GM19395 (cell line): ENCODE data around the gene AMT.

Source experiments
- ATAC-seq: cut with Tn5 transposase; IDR thresholded peaks from one replicate; pipeline ENCODE4 v1.9.1; 2021; ENCODE audit warnings: mild to moderate bottlenecking, moderate library complexity; ENCODE audit not compliant: unreplicated experiment

AMT gene

DNA sequence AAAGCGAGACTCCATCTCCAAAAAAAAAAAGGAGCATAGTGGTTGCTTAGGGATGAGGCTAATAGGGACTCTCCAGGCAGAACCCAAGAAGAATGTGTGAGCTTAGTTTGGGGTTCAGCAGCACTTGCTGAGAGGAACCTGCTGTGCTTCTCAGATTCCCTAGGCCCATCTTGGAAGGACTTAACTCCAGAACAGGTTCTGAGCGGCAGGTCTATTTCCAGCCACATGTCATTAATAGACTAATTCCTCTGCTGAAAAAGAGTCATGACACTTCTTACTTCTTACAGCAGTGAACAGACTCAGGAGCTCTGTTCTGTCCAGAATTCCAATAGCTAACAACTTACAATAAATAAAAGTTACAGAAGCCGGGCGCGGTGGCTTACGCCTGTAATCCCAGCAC, 33.0 kb downstream of the AMT start:
- ATAC-seq, result no peak

DNA sequence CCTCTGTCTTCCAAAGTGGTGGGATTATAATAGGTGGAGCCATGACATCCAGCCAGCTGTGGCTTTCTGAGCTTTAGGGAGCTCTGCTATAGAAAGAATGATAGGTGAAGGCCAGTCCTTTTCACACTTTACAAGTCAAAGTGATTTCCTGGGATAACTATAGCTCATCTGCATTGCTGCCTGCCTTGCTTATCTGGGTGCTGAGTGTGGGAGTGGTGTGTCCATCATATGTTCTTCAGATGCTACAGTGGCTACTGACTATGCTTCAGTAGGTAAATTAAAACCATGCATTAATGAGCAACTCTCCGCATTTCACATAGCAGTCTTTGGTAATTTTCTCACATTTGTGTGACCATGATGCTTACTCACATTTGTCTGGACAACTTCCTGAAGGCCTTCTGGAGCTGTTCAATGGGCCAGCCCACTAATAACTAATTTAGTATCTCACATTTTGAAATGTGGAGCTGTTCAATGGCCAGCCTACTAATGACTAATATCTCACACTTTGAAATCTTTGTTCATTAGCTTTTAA, 33.9 kb downstream of the AMT start:
- ATAC-seq, result no peak

DNA sequence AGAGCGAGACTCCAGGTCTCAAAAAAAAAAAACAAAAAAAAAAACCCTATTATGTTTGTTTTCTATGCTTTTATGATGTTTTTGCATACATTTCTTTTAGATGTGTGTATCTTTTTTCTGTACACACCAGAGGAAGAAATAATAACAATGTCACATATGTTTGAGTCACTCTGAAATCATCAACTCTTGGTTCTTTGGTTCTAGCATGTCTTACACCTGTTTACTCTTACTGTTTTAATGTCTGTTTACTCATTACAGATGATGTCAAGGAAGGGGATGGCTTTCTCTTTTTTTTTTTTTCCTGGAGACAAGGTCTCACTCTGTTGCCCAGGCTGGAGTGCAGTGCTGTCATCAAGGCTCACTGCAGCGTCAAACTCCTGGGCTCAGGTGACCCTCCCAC, 34.6 kb downstream of the AMT start:
- ATAC-seq, result no peak

DNA sequence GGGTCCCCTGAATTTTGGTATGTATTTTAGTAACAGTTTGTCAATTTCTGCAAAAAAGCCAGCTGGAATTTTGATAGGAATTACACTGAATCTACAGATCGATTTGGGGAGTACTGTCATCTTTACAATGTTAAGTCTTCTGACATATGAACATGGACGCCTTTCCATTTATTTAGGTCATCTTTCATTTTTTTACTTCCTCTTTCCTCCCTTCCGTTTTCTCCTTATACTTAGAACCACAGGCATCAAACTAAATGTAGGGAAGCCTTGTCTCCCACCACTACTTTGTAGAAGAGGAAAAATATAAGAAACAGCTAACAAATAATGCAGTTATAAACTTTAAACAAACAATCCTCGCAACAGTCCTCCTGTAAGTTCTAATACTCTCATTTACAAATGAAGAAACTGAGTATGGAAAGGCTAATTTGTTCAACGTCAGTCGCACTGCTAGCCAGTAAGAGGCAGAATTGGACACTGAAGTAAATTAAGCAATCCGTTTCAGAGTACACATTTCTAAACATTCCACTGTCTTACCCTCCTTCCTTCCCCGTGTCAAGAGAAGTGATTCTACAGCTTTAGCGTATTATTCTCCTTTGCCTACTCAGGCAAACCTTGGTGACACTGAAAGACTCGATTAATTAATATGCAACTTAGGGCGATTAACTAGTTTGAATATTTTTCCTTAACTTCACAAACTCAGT, 36.1 kb downstream of the AMT start:
- no peak for ATAC-seq

DNA sequence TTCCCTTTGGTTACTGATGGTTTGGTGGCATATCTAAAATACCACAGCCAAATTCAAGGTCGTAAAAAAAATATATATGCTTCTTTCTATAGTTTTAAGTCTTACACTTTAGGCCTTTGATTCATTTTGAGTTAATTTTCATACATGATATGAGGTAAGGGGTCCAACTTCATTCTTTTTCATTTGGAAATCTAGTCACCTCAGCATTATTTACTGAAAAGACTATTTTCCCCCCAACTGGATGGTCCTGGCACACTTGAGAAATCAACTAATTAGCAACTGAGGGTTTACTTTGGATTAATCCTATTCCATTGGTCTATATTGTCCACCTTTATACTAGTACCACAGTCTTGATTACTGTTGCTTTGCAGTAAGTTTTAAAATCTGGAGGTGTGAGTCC, 36.7 kb downstream of the AMT start:
- ATAC-seq, result no peak

DNA sequence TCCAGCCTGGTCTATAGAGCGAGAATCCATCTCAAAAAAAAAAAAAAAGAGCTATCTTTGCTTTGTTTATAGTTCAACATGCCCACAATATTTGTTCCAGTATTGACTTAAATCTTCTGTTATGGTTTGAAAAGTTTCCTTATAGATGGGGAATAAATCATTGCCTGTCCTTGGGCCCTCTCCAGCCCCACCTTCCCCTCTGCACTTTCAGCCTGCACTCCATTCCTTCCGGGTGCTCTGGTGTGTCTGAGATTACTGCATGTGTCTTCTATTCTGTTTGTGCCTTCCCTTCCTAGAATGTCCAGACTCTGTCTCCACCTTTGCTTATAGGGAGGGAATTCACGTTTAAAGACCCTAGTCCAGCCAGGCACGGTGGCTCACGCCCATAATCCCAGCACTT, 38.9 kb downstream of the AMT start:
- no peak for ATAC-seq

DNA sequence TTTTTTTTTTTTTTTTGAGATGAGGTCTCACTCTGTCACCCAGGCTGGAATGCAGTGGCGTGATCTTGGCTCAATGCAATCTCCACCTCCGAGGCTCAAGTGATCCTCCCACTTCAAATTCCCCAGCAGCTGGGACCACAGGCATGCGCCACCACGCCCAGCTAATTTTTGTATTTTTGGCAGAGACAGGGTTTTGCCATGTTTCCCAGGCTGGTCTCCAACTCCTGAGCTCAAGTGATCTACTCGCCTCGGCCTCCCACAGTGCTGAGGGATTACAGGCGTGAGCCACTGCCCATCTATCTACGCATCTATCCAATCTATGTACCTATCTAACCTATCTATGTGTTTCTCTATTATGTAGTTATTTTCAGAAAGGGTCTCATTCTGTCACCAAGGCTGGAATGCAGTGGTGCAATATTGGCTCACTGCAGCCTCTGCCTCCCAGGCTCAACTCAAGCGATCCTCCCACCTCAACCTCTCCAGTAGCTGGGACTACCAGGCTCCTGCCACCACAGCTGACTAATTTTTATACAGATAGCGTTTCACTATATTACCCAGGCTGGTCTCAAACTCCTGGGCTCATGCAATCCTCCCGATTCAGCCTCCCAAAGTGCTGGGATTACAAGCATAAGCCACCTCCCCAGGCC, 43.9 kb downstream of the AMT start:
- no peak for ATAC-seq

DNA sequence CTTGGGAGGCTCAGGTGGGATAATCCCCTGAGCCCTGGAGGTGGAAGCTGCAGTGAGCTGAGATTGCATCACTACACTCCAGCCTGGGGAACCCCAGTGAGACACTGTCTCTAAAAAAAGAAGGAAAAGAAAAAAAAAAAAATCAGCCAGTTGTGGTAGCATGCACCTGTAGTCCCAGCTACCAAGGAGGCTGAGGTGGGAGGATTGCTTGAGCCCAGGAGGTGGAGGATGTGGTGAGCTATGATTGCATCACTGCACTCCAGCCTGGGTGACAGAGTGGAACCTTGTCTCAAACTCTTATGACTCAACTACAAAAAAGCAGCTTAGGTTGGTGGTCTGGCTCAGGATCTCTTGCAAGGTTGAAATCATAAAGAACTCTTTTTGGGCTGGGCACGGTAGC, 44.8 kb downstream of the AMT start:
- ATAC-seq, result no peak

DNA sequence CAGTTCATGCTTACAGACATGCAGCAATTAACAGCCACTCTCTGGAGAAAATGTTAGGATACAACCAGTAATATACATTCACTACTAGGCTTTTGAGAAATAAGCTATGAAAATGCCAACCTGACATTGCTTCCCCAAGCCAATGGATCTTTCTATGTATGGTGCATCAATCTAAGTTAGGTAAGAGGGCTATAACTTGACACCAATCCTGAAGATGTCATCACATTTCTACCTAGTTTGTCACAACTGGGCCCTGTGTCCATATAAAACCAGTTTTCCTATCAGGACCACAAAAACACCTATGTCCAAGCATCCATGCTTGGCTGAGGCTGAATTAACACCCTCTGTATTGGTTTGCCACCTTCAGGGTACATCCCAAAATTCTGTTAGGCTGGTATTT, 50.3 kb downstream of the AMT start:
- no peak for ATAC-seq

DNA sequence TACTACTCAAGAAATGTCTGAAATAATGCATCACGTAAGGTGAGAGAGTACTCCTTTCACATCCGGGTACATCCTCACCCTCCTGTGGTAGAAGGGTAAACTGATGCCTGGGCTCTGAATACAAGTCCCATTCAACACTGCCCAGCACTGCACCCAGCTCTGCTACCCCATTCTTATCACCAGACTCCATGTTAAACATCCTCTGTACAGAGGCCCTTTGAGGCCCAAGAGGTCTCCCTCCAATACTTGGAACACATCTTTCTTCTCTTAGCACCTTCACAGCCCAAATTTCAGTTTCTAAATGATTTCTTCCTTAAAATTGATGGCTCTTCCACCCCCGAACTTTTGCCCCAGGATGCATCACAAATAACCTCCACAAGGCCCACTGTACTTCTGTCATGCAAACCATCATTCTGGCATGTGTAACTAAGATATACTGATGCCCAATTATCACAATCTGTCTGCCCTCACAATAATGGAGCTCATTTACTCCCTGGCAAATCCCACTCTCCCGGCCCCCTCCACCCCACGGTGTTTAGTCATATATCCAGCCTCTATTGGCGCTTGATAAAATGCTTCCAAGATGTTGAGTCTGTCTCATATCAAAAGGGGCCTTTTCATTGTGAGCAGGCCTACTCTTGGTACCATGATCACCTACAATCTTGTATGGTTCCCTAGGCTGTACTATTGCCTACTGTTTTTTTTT, 51.5 kb downstream of the AMT start:
- ATAC-seq, result no peak
